Endothelial cell of umbilical vein (primary cell): ENCODE measurements around the gene TSPOAP1.

ENCODE experiments used
- CTCF ChIP-seq, 2 donors: IDR thresholded peaks; 1 replicate in 1 of 2; 2 replicates in 1 of 2; pipeline ENCODE4 v1.5.1; 2011; ENCODE audit warnings: low read length in 2 of 2, mild to moderate bottlenecking in 2 of 2, moderate library complexity in 2 of 2, control low read depth in 1 of 2, inconsistent platforms in 1 of 2, low read depth in 1 of 2; ENCODE audit not compliant: insufficient read depth in 1 of 2; ENCODE audit errors: extremely low read depth in 1 of 2
- POLR2AphosphoS5 ChIP-seq: IDR thresholded peaks from 2 replicates; pipeline ENCODE4 v1.6.1; 2012; ENCODE audit warnings: low read depth, mild to moderate bottlenecking, control low read depth, low read length, moderate library complexity; ENCODE audit not compliant: insufficient read depth

DNA sequence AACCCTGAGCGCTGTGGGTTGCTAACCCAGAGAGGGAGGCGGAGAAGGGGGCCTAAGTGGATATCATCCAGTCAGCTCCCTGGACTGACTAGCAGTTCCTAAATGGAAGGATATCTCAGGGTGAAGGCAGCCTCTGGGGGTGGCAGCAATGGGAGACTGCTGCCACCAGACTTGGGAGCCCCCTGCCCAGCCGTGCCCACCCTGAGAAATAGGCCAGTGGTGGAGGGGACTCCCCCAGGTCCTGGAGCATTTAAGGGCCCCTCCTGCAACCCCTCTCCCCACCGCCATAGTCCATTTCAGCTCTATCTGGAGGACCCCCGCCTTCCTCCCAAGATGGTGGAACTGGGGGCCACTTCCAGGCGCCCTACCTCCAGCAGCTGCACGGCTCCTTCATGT is 8.4 kb downstream of the TSPOAP1 start:
- no peak for TF ChIP-seq CTCF (IDR thresholded peaks at IDR 0.05; ENCODE audit: extremely low read depth in 1 of 2, insufficient read depth in 1 of 2, low read depth in 1 of 2, low read length in 2 of 2)
- no peak for TF ChIP-seq POLR2AphosphoS5
